HEK293T (cell line): Measurements from ENCODE around the gene ATP5MC3.

Experiments
- ARNT ChIP-seq: fragments of 450-650 bp; IDR thresholded peaks from 2 replicates; pipeline ENCODE4 v1.6.1; 2017; ENCODE audit warnings: mild to moderate bottlenecking
- FOXA1 ChIP-seq: fragments of 450-650 bp; IDR thresholded peaks from 2 replicates; pipeline ENCODE4 v1.6.1; 2016; ENCODE audit warnings: mild to moderate bottlenecking
- FOXK2 ChIP-seq: fragments of 450-650 bp; IDR thresholded peaks from 2 replicates; pipeline ENCODE4 v1.6.1; 2016; ENCODE audit warnings: mild to moderate bottlenecking
- FOXM1 ChIP-seq: fragments of 450-650 bp; IDR thresholded peaks from 2 replicates; pipeline ENCODE4 v1.6.1; 2017; ENCODE audit warnings: mild to moderate bottlenecking, borderline replicate concordance
- HDGF ChIP-seq: fragments of 450-650 bp; IDR thresholded peaks from 2 replicates; pipeline ENCODE4 v1.6.1; 2017; ENCODE audit warnings: antibody characterized with exemption, borderline replicate concordance
- L3MBTL2 ChIP-seq: fragments of 450-650 bp; conservative IDR thresholded peaks from 2 replicates; pipeline ENCODE4 v1.6.1; 2016; ENCODE audit warnings: mild to moderate bottlenecking
- LEF1 ChIP-seq: fragments of 450-650 bp; IDR thresholded peaks from 2 replicates; pipeline ENCODE4 v1.6.1; 2017; ENCODE audit warnings: mild to moderate bottlenecking, borderline replicate concordance
- SP1 ChIP-seq: fragments of 450-650 bp; IDR thresholded peaks from 2 replicates; pipeline ENCODE4 v1.6.1; 2017
- ZNF384 ChIP-seq: fragments of 450-650 bp; IDR thresholded peaks from 2 replicates; pipeline ENCODE4 v1.6.1; 2016
- TF ChIP-seq, protein P1 (sequence below): fragments of 450-650 bp; IDR thresholded peaks from 2 replicates; pipeline ENCODE4 v1.6.1; 2016

DNA sequence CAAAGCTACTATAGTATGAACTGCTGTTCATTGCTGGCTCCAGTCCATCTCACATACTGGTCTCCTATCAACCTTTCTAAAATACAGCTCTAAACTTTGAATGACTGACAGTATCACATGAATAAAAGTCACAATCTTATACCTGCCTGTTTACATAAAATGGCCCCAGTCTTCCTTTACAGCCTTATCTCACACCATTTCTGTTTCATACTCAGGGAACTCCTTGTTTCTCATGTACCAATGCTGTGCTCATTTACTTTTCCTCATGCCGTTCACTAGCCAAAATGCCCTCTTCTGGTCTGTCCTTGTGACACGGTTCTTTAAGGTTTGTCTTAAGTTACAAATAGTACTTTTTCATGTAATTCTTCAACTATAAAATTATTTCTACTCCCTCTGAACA lies 6.2 kb downstream of the ATP5MC3 start:
- TF ChIP-seq HDGF, result no peak
- no peak for TF ChIP-seq ZNF384
- TF ChIP-seq, protein P1, sequence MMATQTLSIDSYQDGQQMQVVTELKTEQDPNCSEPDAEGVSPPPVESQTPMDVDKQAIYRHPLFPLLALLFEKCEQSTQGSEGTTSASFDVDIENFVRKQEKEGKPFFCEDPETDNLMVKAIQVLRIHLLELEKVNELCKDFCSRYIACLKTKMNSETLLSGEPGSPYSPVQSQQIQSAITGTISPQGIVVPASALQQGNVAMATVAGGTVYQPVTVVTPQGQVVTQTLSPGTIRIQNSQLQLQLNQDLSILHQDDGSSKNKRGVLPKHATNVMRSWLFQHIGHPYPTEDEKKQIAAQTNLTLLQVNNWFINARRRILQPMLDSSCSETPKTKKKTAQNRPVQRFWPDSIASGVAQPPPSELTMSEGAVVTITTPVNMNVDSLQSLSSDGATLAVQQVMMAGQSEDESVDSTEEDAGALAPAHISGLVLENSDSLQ, result no peak
- no peak for TF ChIP-seq SP1
- TF ChIP-seq LEF1, result no peak
- TF ChIP-seq FOXK2, result no peak
- TF ChIP-seq ARNT, result no peak
- no peak for TF ChIP-seq L3MBTL2
- TF ChIP-seq FOXA1, result no peak
- TF ChIP-seq FOXM1, result no peak
